D341Med (cell line): Measurements from ENCODE around the gene USP19.

Source experiments
- DNase-seq: peaks from one replicate; pipeline ENCODE4 v3.0.0; 2012; ENCODE audit warnings: low spot score

Gene USP19

GRCh38 chr3:49134471-49135265 is 14.0 kb upstream of the USP19 start:
- DNase-seq: no peak

- DNase-seq: peak; percentile 90
Observed at GRCh38 chr3:49133226-49133951, 12.8 kb upstream of the USP19 start.

GRCh38 chr3:49132437-49133225 is 12.0 kb upstream of the USP19 start, which contains the start of gene LAMB2:
Gene LAMB2, minus strand, starts transcription at chr3:49133050. Its CDS starts 183 bp downstream, at chr3:49132867.
- DNase-seq: peak; percentile 82

- no peak for DNase-seq
Observed at GRCh38 chr3:49132073-49132436, 11.4 kb upstream of the USP19 start.

GRCh38 chr3:49131576-49131975 is 11.0 kb upstream of the USP19 start:
- DNase-seq: no peak

GRCh38 chr3:49131040-49131439 is 10.4 kb upstream of the USP19 start:
- no peak for DNase-seq

GRCh38 chr3:49124991-49125670 is 4.5 kb upstream of the USP19 start:
- peak; percentile 56 for DNase-seq

GRCh38 chr3:49124203-49124602 is 3.6 kb upstream of the USP19 start:
- no peak for DNase-seq

GRCh38 chr3:49123687-49124086 is 3.1 kb upstream of the USP19 start:
- DNase-seq: no peak

- no peak for DNase-seq
Observed at GRCh38 chr3:49122886-49123545, 2.4 kb upstream of the USP19 start.

GRCh38 chr3:49122451-49122850 is 1.8 kb upstream of the USP19 start:
- no peak for DNase-seq

- no peak for DNase-seq
Observed at GRCh38 chr3:49122022-49122421, 1.4 kb upstream of the USP19 start.

GRCh38 chr3:49121132-49121736 is 611 bp upstream of the USP19 start:
- no peak for DNase-seq

- peak; percentile 41 for DNase-seq
Observed at GRCh38 chr3:49120096-49120437, 556 bp downstream of the USP19 start.

GRCh38 chr3:49119439-49119838 is 1.2 kb downstream of the USP19 start:
- no peak for DNase-seq

GRCh38 chr3:49119036-49119435 is 1.6 kb downstream of the USP19 start:
- DNase-seq: no peak

- DNase-seq: no peak
Observed at GRCh38 chr3:49112262-49112661, 8.4 kb downstream of the USP19 start.

- no peak for DNase-seq
Observed at GRCh38 chr3:49111347-49111746, 9.3 kb downstream of the USP19 start.

- DNase-seq: no peak
Observed at GRCh38 chr3:49110780-49111179, 9.8 kb downstream of the USP19 start.

- DNase-seq: no peak
Observed at GRCh38 chr3:49108346-49108745, 12.3 kb downstream of the USP19 start.
